GM19455 (cell line): ENCODE data around the gene DMRTB1.

ENCODE experiments used
- ATAC-seq: cut with Tn5 transposase; IDR thresholded peaks from one replicate; pipeline ENCODE4 v1.9.1; 2021; ENCODE audit not compliant: unreplicated experiment

Gene DMRTB1

GRCh38 chr1:53507116-53507820, 48.1 kb downstream of the DMRTB1 start:
- ATAC-seq = no peak

GRCh38 chr1:53508056-53508990, 49.1 kb downstream of the DMRTB1 start:
- no peak for ATAC-seq

DNA sequence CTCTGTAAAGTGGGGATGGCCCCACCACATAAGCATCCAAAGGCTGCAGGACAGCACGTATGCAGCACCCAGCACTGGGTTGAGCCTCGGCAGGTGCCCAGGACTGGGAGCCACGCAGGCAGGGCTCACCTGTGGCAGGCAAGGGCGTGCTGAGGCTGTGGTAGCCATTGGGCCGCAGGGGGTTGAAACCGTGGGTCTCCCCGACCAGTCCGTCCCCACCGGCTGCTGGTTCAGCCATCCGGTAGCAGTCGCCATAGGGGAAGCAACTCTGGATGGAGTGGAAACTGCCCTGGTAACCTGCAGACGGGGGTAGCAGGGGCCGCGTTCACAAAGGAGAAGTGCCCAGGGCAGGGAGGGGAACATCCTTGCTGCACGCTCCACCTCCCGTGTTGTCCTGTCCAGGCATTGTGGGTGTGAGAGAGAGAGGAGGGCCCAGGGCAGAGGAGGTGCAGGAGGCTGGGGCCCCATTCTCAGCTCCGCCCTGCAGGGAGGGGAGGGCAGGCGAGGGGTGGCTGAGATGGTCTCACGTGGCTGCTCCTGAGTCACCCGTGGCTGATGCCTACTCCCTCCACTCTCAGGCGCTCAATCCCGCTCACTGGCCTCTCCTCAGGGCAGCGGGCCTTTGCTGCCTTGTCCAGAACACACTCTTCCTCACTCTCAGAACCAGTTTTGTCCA, 49.9 kb downstream of the DMRTB1 start:
- no peak for ATAC-seq

- ATAC-seq = no peak
Measured at GRCh38 chr1:53509775-53510174, 50.6 kb downstream of the DMRTB1 start.

DNA sequence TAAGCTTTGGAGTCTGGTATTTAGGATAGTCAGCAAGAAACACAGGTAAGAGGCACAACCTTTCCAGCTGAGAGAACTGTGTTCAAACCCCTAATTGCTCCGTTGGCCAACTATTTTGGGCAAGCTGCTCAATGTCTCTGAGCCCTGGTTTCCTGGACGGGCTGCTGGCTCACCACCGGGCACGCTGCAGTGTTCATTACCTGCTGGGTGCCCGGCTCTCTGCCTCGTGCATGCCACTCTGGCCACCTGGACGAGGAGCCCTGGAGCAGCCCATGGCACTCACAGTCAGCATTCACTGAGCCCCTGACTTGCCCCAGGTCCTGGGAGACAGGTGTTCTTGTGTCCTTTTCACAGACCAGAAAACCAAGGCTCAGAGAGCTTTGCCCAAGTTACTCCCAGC, 51.0 kb downstream of the DMRTB1 start:
- no peak for ATAC-seq

- ATAC-seq = no peak
Measured at GRCh38 chr1:53511323-53511932, 52.2 kb downstream of the DMRTB1 start.

GRCh38 chr1:53511933-53512806, 53.0 kb downstream of the DMRTB1 start:
- ATAC-seq = no peak

DNA sequence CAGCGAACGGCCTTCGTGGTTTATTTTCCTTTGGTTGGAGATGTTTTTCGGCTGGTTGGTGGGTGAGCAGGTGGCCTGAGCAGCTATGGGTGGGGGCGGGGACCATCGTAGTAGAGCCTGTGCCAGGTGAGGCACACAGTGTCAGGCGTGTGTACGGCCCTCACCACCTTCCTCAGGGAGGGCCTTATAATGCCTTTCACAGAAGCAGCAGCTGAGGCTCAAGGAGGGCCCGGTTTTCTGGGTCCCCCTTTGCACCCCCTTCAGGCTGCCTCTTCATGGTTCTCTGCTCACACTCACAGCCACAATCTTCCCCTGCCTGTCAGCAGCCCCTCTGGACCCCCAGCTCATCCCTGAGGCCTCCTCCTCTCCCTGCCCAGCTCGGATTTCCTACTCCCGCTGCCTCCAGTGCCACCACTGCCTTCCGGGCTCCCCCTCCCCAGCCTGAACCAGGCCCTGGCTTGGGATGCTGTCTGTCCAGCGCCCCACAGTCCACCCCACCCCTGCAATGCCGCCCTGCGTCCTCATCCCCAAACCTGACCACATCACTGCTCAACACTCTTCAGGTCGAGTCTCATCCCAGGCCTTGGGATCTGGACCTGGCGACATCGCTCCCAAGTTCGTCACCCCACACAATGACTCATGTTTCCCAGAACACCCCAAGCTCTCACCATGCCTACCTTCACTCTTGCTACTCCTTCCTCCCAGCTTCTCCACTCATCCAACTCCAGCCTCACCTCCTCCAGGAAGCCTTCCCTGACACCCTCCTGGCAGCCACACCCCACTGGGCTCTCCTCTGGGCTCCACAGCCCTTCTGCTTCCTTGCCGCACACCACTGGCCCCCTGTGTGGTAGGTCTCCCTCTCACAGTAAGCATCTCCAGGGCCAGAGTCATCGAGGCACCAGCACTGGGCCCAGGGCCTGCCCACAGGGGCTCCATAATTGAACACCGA, 53.9 kb downstream of the DMRTB1 start:
- no peak for ATAC-seq

DNA sequence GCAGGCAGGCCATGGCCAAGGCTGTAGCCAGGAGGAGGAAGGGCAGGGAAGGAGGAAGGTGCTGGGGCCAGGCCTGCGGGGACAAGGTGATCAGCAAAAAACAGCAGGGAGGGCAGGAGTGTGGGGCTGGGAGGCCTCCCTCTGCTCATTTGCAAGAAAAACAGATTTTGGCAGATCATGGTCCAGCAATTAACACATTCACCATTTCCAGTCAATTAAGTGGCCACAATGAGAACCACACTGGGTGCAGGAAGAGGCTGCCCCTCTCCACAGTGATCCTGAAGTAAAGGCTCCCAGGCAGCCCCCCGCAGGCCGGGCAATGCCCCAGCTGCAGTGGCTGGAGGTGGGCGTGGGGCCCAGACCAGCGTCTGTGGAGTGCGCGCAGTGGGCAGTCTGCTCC, 54.6 kb downstream of the DMRTB1 start:
- ATAC-seq = no peak

DNA sequence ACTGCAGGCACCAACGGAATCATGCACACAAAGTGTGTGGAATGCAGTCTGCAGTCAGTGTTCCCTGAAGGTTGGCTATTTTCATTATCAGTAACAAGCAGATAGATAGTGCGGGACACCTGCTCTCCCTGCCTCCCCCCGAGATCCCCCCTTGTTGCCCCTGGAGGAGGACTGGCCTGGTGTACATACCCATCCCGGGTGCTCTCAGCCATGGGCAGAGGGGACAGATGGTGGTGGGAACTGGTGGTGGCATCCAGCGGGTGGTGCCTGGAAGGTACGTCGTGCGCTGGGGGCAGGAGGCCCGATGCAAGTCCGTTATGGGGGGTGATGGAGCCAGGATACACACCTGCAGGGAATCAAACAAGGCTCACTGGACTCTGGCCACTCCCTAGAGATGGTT, 55.2 kb downstream of the DMRTB1 start:
- no peak for ATAC-seq

GRCh38 chr1:53516181-53516580, 57.0 kb downstream of the DMRTB1 start:
- ATAC-seq = no peak
